HL-60/S4 treated with retinoic acid at 250 ng/mL for 4 days and 3 days (cell line): ENCODE data around the gene SEMA3A.

Experiments
- in situ Hi-C: fragments of 300-500 bp; cut with MboI; formaldehyde crosslinking; loops from 2 replicates; pipeline ENCODE4 v1.7.0; 2022; ENCODE audit warnings: low sequenced_read_pairs

Gene SEMA3A

GRCh38 chr7:84199216-84199615 lies 4.6 kb upstream of the SEMA3A start:
- in situ Hi-C loops = no loop called here

- in situ Hi-C loops = no loop called here
These were observed 1.5 kb upstream of the SEMA3A start for GRCh38 chr7:84196084-84196503.

- in situ Hi-C loops = no loop called here
These were observed 889 bp upstream of the SEMA3A start for GRCh38 chr7:84195295-84196060.

- in situ Hi-C loops = no loop called here
These were observed 842 bp downstream of the SEMA3A start for GRCh38 chr7:84193747-84194146.

- in situ Hi-C loops = no loop called here
These were observed 2.7 kb downstream of the SEMA3A start for GRCh38 chr7:84191842-84192241.

GRCh38 chr7:84191261-84191660 lies 3.3 kb downstream of the SEMA3A start:
- in situ Hi-C loops = no loop called here

GRCh38 chr7:84190016-84190705 lies 4.4 kb downstream of the SEMA3A start:
- in situ Hi-C loops = no loop called here

- in situ Hi-C loops = no loop called here
These were observed 5.7 kb downstream of the SEMA3A start for GRCh38 chr7:84188786-84189405.

- in situ Hi-C loops = no loop called here
These were observed 6.6 kb downstream of the SEMA3A start for GRCh38 chr7:84187813-84188510.

GRCh38 chr7:84187087-84187805 lies 7.3 kb downstream of the SEMA3A start:
- in situ Hi-C loops = no loop called here

GRCh38 chr7:84183741-84184140 lies 10.8 kb downstream of the SEMA3A start:
- in situ Hi-C loops = no loop called here

- in situ Hi-C loops = no loop called here
These were observed 12.3 kb downstream of the SEMA3A start for GRCh38 chr7:84182301-84182700.

GRCh38 chr7:84181628-84182027 lies 13.0 kb downstream of the SEMA3A start:
- in situ Hi-C loops = no loop called here

- in situ Hi-C loops = no loop called here
These were observed 16.7 kb downstream of the SEMA3A start for GRCh38 chr7:84177758-84178412.

GRCh38 chr7:84176716-84177115 lies 17.9 kb downstream of the SEMA3A start:
- in situ Hi-C loops = no loop called here

GRCh38 chr7:84175461-84175860 lies 19.1 kb downstream of the SEMA3A start:
- in situ Hi-C loops = no loop called here

- in situ Hi-C loops = no loop called here
These were observed 23.9 kb downstream of the SEMA3A start for GRCh38 chr7:84170646-84171045.

- in situ Hi-C loops = no loop called here
These were observed 32.0 kb downstream of the SEMA3A start for GRCh38 chr7:84162584-84162983.

- in situ Hi-C loops = no loop called here
These were observed 32.5 kb downstream of the SEMA3A start for GRCh38 chr7:84162125-84162524.

GRCh38 chr7:84161398-84161797 lies 33.2 kb downstream of the SEMA3A start:
- in situ Hi-C loops = no loop called here
